HG03280 (cell line): ENCODE measurements around the gene MAML3.

Experiments used
- ATAC-seq: cut with Tn5 transposase; IDR thresholded peaks from one replicate; pipeline ENCODE4 v1.9.1; 2021; ENCODE audit warnings: mild to moderate bottlenecking, moderate library complexity; ENCODE audit not compliant: unreplicated experiment

The MAML3 gene

GRCh38 chr4:139934708-139935195 is 219.2 kb downstream of the MAML3 start:
- ATAC-seq: no peak

- ATAC-seq: no peak
Measured at GRCh38 chr4:139934057-139934707, 219.8 kb downstream of the MAML3 start.

- ATAC-seq: no peak
Measured at GRCh38 chr4:139933541-139933940, 220.4 kb downstream of the MAML3 start.

- ATAC-seq: no peak
Measured at GRCh38 chr4:139933104-139933503, 220.9 kb downstream of the MAML3 start.

GRCh38 chr4:139924782-139925181 is 229.2 kb downstream of the MAML3 start:
- no peak for ATAC-seq

- no peak for ATAC-seq
Measured at GRCh38 chr4:139922406-139923024, 231.5 kb downstream of the MAML3 start.

GRCh38 chr4:139921429-139922184 is 232.4 kb downstream of the MAML3 start:
- ATAC-seq: no peak

GRCh38 chr4:139920486-139921002 is 233.4 kb downstream of the MAML3 start:
- ATAC-seq: no peak

GRCh38 chr4:139919521-139919920 is 234.5 kb downstream of the MAML3 start:
- no peak for ATAC-seq

GRCh38 chr4:139919004-139919403 is 235.0 kb downstream of the MAML3 start:
- no peak for ATAC-seq

- no peak for ATAC-seq
Measured at GRCh38 chr4:139918591-139918990, 235.4 kb downstream of the MAML3 start.

GRCh38 chr4:139917896-139918295 is 236.1 kb downstream of the MAML3 start:
- ATAC-seq: no peak

- ATAC-seq: no peak
Measured at GRCh38 chr4:139916041-139916440, 237.9 kb downstream of the MAML3 start.

- ATAC-seq: no peak
Measured at GRCh38 chr4:139915037-139915436, 238.9 kb downstream of the MAML3 start.

GRCh38 chr4:139913995-139914598 is 239.9 kb downstream of the MAML3 start:
- no peak for ATAC-seq

- ATAC-seq: no peak
Measured at GRCh38 chr4:139913398-139913990, 240.5 kb downstream of the MAML3 start.

GRCh38 chr4:139912445-139912844 is 241.5 kb downstream of the MAML3 start:
- ATAC-seq: no peak

GRCh38 chr4:139910106-139910505 is 243.9 kb downstream of the MAML3 start:
- no peak for ATAC-seq

GRCh38 chr4:139908636-139909437 is 245.1 kb downstream of the MAML3 start:
- no peak for ATAC-seq
